ENCODE data around the gene BRD2.
"Not testable (repeated sequence)": the region's sequence is repeated elsewhere in the genome, so short reads cannot be mapped to it uniquely, and the experiment has no call there.

Gene BRD2

DNA sequence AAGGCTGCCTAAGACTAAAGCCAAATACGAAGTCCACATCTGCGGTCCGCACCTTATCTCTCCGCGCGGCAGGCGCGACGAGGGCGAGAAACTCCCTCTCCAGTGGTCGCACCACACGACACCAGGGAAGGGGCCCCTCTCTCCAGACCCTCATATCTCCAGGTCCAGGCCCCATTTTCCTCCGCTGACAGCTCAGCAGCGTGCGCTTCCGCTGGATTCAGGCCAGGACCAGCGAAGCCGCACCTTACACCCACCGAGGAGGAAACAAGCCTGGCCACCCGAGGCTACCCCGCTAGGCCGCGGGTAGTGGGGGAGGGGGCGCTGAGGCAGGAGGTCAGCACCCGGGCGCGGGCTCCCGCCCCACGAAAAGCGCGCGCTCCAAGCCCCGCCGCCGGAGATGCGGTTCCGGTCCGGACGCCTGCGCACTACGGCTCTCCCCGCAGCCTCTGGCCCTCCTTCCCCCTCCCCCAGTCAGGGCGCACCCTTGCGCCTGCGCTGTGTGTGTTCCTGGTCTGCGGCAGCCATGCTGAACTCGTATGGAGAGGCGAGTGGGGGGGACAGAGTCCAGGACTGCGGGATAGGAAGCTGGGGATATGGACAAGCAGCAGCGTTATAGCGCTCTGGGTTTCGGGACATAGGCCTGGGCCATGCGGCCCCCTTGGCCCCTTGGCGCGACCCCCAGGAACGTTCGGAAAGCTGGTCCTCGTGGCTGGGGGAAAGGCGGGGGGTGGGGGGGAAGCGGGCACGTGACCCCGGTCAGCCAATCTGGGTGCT lies at the start of gene BRD2:
TSS of gene BRD2 (plus strand) at position 502 of the 774 bp plus-strand sequence. CDS start 4,305 bp downstream, outside the sequence.
- no peak for FAIRE-seq

DNA sequence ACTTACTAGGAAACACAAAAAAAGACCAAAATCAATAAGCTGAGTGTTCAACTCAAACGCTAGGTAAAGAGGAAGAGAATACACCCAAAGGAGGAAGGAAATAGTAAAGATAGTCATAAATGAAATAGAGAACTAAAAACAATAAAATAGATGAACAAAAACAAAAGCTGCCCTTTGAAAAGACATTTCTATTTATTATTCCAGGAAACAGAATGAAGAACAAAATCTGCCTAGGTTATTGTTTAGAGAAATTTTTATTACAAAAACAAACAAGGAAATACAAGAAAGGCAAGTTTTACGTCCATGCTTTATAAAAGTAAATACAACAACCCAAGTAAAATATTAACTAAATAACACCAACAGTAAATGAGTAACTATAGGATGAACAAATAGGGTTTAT lies 47.7 kb upstream of the BRD2 start:
- FAIRE-seq: peak; percentile 85

DNA sequence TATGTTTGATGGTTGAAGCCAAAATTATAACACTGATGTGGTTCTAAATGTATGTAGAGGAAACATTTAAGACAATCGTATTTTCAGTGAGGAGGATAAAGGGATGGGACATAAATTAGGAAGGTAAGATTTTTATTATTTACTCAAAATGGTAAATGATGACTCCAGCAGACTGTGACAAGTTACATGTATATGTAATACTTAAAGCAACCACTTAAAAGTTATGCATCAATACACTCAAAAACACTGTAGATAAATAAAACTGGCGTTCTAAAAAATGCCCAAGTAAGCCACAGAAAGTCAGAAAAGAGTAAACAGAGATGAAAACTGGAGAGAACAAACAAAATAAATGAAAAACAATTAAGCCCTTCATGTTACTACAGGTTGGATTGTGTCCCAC lies 46.3 kb upstream of the BRD2 start:
- no peak for FAIRE-seq

DNA sequence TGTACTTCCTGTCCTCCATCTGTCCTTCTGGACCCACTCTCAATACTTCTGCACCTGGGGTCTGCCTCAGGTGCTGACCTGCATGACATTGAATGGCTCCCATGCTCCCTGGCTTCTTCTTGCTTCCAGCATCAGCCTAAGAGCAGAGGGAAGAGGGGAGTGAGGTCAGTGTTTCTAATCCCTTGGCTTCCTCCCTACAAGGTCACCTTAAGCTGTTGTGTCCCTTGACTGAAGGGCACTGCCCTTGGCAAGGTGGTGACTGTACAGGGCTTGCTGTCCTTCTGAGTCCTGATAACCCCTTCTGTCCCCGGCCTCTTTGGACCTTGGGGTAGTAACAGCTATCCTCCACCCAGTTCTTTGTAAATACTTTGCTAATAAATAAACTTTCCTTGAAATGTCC lies 37.2 kb upstream of the BRD2 start:
- no peak for FAIRE-seq

DNA sequence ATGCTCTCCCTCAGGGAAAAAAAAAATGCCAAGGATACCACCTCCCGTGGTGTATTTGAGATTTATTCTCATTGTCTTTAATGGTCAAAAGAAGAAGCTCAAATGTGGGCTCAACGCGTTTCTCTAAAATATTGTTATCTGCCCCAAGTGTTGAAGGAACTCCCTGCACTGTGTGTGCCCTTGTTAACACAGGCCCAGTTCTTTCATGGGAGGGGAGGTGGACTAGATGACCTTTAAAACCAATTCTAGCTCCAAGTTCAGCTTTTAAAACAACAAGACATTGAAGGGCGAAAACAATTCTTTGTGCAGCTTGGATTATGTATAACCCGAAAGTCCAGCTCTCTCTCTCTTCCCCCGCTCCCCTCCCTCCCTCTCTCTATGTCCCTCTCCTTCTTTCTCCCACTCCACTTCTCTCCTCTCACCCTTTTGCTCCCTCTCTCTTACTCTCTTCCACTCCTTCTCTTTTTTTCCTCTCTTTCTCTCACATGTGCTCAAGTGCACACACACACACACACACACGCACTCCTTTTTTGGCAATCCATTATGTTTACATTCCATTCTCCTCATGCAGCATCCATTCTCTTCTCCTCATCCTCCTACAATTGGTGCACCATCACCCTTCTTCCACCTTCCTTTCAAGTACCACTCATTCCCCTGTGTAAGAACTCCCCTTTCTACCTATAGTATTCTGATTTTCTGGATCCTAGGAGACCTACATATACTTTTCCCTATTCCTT lies 36.1 kb upstream of the BRD2 start:
- no peak for FAIRE-seq

DNA sequence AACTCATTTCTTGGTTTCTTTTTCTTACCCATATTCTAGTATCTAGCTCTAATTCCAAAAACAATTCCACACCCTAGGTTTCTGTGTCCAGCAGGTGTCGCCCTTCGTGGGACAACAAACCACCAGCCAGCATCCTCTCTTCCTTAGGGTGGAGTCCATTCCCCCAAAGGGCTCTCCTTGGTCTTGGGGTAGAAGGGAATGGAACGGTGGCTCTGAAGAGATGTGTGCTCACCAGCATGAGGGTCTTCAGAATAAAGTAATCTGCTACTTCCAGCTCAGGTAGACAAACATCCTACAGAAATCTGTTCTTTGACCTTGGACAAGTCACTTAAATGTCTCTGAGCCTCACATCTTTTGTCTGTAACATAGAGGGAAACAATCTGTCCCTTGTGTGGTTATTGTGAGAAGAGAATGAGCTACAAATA lies 34.7 kb upstream of the BRD2 start:
- no peak for FAIRE-seq

DNA sequence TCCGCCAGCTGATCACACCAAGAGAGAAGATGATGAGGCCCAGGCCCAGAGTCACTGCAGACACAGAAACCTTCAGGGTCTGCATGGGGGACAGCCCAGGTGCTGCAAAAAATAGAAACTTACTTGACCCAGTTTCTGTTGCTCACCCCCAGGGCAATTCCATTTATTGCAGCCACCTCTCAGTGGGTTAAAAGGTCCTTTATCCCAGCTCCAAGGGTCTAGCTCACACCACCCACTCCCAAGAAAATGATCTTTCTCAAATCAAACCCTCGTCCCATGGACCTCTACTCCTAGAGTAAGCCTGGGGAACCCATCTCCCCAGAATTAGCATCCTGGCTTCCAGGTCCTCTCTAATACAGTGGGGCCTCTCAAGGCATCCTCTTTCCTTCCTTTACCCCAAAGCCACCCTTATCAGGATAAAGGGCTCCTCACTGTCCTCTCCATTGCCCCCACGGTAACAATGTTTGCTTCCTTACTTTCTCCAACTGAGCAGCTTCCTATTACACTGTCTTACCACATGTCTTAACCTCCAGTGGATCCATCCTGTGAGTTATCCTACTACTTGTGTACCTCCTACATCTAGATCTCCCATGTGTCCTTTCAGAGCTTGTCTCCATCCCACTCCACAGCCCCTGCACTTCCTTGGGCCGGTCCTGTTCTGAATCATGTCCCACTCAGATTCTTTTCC lies 32.7 kb upstream of the BRD2 start:
- no peak for FAIRE-seq

DNA sequence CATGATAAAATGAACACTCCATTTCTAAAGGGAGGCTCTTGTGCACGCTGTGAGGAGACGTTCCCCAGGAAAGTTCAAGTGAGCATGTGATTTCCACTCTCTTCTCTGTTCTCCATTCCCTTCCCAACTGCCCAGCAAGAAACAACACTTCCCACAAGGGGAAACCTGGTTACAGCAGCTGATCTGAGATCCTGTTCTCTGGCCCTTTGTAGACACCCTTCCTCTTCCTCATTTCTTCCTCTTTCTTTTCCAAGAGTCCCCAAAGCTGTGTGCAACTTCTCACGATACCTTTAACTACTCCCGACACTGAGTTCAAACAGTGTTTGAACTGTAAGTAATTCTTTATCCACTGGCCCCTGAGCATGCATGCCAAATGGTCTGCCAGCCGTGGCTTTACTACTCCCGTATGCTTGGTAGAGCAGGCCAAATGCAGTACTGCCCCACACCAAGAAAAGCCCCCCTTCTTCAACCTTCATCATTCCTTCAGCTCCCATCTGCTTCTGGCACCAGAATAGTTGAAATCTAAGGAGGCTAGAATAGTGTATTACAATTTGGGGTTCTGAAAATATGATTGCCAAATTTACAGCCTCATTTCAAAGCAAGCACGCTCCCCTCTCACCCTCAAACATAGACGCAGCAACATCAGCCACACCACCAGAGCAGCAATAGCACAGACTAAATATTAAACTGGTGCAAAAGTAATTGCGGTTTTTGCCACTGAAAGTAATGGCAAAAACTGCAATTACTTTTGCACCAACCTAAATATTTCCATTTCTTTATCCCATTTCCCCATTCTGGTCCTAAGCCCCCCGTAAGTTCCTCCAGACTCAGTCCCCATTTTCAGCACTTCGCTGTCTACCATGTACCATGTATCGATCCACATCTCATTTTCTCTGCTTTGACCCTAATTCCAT lies 31.9 kb upstream of the BRD2 start:
- no peak for FAIRE-seq

DNA sequence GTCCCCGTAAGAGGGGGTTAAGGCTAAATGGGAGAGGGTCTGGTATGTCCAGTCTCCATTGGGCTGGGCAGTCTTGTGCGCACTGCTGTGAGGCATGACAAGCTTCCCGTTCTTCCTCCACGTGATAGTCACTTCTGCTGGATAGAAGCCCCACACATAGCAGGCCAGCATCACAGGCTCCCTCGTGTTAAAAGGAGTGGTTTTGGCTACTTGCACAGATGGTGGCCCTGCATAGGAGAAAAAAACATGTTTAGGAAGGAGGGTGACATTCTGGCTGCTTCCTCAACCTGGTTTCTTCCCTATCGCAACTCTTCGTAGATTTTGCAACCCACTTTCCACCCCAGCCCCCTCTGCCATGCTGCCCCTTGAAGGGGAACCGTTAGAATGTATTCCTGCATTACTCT lies 31.2 kb upstream of the BRD2 start:
- FAIRE-seq: no peak

DNA sequence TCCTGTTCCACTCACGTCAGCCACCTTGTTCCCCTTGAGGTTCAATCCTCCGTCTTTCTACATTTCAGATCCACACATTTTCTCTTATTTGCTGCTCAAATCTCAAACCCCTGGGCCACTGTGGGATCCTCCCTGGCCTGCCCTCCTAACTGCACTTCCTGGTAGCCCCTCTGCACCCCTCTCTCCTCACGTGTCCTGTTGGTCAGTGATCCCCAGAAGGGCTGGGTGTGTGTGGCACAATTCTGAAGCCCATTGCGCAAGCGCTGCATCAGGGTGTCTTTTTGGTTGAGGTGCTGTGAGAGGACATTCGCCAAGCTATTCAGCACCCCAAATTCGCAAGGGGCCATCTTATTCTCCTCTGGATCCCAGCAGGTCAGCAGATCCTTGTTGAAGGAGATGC lies 29.9 kb upstream of the BRD2 start:
- FAIRE-seq: no peak

DNA sequence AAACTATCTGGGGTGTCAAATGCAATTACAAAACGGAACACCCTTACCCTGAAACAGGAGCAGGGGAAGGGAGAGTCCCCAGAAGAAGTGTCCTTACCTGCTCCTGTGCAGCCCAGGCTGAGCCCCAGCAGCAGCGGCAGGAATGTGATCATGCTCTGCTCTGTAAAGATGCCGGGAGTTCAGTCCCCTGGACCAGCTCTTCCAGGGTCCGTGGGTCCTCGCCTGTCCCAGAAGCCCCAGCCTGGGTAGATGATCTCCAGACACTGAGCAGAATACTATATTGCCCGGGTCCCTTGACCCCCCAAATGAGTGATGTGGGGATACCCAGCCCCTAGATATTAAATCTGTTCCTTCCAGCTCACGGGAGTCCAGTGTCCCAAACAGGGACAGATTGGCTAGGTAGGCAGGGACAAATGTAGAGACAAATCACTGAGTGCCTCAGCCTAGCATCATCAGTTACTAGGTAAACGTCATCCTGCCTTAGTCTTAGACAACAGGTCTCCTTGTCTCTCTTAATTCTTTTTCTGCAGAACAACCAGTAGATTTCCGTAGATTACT lies 27.7 kb upstream of the BRD2 start, which contains the start of gene HLA-DMB:
TSS of gene HLA-DMB (minus strand) at position 373 of the 558 bp plus-strand sequence. CDS start at position 152, 221 bp downstream.
- no peak for FAIRE-seq

DNA sequence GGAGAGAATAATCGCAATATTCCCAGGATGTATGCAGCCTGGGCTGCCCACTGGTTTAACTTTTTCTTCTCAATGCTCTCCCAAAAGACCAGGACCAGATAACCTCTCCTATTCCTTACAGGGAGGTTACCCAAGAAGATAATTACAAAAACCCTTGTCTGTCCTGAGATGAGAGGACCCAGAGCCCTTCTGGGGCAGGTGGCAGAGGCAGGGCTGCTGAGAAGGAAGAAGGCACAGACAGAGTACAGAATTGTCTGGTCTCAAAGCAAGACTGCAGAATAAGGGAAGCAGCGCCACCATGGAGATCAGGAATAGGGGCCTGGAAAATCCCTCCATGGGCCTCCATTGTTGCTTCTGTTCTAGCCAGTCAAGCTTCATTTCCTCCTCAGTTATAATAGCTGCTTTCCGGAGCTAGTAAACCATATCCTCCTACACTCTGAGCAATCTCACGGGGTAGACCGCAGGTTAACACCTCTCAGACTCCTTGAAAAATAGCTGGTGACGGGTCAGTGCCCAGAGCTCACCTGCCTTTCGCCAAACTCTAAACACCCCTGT lies 27.1 kb upstream of the BRD2 start:
- FAIRE-seq: no peak

DNA sequence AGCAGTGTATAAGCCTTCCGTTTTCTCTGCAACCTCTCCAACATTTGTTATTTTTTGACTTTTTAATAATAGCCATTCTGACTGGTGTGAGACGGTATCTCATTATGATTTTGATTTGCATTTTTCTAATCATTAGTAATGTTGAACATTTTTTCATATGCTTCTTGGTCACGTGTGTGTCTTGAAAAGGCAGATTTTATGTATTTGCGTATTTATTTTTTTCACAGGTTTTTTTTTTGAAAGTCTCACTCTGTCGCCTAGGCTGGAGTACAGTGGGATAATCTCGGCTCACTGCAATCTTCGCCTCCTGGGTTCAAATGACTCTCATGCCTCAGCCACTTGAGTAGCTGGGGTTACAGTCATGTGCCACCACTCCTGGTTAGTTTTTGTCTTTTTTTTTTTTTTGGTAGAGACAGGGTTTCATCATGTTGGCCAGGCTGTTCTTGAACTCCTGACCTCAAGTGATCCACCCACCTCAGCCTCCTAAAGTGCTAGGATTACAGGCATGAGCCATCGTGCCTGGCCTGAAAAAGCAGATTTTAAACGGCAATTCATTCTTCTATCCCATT lies 25.8 kb upstream of the BRD2 start:
- FAIRE-seq: not testable (repeated sequence)

DNA sequence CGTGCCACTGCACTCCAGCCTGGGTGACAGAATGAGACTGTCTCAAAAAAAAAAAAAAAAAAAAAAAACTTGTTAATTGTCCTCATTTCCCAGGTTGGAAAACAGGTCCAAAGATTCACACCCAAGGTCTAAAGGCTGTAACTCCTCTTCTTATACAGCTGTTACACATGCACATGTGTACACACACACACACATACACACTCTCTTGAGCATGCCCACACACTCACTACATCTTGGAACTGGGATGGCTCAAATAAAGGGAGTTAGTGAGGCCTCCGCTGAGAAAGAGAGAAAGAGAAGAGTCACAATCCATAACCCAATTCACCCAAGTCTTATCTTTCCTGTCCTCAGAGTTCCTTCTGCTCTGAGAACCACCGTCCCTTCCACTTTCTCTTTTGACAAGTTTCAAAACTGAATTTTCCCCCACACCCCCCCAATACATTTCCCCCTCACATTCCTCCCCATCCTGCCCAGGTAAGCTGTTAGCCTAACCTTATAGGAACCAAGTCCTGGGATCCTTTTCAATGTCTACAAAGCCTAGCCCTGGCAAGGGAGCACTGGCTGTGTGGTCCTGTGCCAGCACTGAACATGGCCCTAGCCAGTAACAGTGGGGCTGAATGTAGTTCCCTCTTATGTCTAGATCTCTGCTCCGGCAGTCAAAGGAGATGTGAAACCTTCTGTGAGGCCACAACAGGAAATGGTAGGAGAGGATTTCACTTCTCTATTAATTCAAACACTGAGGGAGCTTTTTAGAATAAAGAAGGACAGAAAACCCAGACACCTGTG lies 24.3 kb upstream of the BRD2 start:
- no peak for FAIRE-seq

DNA sequence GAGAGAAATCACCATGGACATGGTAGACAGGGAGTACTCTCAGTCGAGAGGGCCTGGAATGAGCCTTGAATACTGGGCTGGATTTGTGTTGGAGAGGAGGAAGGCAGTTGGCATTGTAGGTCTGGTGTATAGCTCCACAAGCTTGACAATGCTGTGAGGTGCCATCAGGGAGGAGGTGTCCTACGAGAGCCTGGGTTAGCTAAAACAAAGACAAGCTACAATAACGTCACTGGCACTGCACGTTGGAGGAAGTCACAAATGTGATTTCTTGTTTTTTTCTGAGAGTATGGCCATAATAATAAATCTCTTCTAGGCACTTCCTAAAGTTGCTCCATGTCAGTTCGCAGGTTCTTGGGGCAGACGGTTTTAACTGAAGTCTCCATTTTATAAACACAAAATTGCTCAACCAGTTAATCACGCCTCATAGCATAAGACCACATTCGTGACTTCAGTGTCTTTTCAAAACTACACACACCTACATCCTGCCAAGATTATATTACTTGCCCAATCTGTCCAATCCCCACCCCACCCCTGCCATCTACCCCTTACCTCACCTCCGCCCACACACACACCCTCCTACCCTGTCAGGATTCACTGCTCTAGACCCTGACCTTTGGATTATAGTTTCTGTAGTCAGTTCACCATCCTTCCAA lies 23.2 kb upstream of the BRD2 start:
- no peak for FAIRE-seq

DNA sequence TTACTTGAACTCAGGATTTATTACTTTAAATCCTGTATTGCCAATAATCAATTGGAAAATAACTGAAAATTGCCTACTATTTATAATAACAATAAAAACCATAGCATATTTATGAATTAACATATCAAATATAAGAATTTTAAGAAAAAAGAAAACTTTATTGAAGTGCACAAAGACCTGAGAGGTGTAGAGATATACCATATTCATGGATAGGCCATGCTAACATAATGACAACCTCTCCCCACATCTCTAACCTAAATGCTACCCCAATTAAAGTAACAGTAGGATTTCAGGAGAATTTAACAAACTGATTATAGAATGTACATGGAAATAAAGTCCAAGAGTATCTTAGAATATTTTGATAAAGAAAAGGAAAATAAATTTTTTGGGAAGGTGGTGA lies 22.4 kb upstream of the BRD2 start:
- FAIRE-seq: no peak

DNA sequence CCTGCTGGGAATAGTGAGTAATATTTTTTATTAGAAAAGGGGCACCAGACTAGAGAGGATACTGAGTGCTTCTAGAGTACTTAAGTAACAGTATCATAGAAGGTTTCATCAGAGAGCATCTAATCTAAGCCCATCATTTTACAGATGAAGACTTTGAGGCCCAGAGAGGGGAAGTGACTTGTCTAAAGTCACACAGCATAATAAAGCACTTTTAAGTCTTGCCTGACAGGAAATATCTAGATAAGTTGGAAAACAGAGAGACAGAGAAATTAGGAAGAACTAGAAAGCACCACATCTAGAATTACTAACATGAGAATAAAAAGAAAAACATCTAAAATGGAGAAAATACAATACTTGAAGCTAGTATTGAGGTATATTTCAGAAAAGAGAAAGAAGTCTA lies 21.5 kb upstream of the BRD2 start:
- FAIRE-seq: no peak

DNA sequence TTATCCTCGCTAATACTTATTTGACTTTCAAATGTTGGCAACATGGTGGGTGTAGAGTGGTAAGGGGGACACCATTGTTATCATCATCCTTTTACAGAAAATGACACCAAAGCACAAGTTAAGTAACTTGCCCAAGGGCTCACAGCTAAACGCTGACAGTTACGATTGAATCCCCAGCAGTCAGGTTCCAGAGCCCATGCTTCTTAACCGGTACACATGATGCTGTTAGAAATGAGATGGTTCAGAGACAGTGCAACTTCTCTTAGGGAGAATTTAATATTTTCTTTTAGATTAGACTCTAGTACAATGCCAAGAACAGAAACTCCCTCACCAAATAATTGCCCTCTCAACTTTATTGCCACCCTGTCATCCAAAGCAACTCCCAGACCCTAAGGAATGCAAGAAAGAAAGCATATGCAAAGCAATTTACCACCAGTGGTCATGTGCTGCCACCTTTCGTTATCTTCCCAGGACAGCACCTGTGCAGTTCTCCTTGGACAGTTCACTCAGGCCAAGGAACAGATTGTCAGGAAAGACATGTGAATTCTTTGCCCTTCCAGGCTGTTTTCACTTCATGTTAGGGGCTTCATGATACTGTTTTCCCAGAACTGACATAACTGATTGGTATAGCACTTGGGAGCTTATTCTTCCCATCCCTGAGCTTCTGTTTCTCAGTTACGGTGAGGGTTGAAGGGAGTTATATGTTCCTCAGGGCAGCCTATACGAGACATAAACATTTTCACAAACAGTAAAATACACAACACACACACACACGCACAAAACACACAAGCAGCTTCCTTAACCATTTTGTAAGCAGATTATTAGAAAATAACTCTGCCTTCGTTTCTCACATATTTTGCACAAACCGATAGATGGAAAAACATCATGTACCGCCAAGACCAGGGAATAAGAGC lies 20.6 kb upstream of the BRD2 start:
- FAIRE-seq: no peak

DNA sequence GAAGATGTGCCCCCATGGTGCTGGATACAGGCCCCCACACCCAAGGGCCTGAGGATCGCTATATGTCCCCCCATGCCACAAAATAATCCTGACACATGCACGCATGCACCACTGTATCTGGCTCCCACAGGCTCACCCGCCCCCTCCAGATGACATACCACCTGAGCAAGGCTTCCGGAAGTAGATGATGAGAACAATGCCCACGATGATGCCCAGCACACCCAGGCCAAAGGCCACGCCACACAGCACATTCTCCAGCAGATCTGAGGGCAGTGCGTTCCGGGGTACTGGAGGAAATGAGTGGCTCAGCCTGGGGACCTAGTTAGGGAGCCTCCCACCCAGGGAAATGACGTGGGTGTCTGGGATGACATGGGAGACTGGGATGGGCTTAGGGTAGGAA lies 19.3 kb upstream of the BRD2 start:
- no peak for FAIRE-seq

All from colon (tissue), 2 donors.